AG04449 (cell line): ENCODE measurements around the gene EIF4G3.

ENCODE experiments used
- CTCF ChIA-PET: fragments of 350-600 bp; formaldehyde crosslinking; extraction: SDS; loops from one replicate; lab custom pipeline; 2021; ENCODE audit warnings: antibody characterized with exemption; lab: Yijun Ruan, JAX
- POLR2A ChIA-PET: fragments of 400-600, 350-600 bp; formaldehyde crosslinking; extraction: SDS; loops from one replicate; lab custom pipeline; 2020; ENCODE audit warnings: antibody characterized with exemption, inconsistent platforms; lab: Yijun Ruan, JAX
- DNase-seq: peaks from one replicate; pipeline ENCODE4 v3.0.0-alpha.2; 2010; ENCODE audit warnings: low read depth, low spot score
- H3K4me3 ChIP-seq: 2 replicates; pipeline ENCODE4 v1.5.1; 2011; ENCODE audit warnings: low read depth, mild to moderate bottlenecking, control low read depth, low read length
- TF ChIP-seq, protein P1 (sequence below): IDR thresholded peaks from one replicate; pipeline ENCODE4 v1.5.1; 2011; ENCODE audit warnings: mild to moderate bottlenecking, moderate library complexity, low read length, control low read depth, inconsistent platforms; ENCODE audit not compliant: insufficient read depth; ENCODE audit errors: missing control alignments

Gene EIF4G3

DNA sequence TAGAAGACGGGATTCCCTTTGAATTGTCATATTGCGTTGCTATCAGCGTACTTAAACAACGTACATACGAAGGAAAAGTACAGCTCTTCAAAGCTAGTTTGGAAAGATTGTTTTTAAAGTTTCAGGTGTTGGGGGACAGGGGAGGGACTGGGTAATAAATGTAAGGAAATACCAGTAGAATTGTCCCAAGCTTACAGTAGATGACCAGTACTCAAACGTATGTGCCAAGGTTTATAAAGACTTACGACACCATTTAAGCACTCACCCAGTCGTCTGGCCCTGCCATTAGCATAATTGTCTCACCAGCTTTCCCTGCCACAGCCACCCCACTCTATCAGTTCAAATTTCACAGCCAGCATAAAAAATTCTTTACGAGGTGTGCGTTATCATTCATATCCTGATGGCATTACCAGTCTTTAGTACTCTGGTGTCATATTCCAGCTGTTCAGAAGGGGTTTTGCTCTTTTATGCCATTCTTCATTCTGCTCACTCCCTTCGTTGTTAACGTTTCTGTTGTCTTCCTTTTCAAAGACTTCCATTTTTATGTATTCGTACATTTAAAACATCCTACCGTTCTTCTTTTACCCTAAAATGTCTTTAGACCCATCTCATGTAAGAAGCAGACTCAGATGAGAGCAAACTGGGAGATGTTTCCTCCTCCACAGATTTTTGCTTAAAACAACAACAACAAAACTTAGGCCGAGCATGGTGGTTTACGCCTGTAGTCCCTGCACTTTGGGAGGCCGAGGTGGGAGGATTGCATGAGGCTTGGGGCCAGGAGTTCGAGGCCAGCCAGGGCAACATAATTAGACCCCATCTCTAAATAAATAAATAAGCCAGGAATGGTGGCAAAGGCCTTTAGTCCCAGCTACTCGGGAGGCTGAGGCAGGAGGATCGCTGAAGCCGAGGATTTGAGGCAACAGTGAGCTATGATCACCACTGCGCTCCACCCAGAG lies 388.6 kb downstream of the EIF4G3 start:
- POLR2A ChIA-PET, result interaction anchor here (0.7 to 1.8 kb wide), 4 partner anchors 49 to 259 kb away, joined by 3 to 17 read pairs (median 4); partner anchors contain the start of gene SH2D5
- DNase-seq, result peak; percentile 37
- TF ChIP-seq, protein P1, sequence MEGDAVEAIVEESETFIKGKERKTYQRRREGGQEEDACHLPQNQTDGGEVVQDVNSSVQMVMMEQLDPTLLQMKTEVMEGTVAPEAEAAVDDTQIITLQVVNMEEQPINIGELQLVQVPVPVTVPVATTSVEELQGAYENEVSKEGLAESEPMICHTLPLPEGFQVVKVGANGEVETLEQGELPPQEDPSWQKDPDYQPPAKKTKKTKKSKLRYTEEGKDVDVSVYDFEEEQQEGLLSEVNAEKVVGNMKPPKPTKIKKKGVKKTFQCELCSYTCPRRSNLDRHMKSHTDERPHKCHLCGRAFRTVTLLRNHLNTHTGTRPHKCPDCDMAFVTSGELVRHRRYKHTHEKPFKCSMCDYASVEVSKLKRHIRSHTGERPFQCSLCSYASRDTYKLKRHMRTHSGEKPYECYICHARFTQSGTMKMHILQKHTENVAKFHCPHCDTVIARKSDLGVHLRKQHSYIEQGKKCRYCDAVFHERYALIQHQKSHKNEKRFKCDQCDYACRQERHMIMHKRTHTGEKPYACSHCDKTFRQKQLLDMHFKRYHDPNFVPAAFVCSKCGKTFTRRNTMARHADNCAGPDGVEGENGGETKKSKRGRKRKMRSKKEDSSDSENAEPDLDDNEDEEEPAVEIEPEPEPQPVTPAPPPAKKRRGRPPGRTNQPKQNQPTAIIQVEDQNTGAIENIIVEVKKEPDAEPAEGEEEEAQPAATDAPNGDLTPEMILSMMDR, result no peak
- peak overlapping the region; percentile 78 for H3K4me3 ChIP-seq
- CTCF ChIA-PET, result interaction anchor here (1.3 to 2.8 kb wide), 2 partner anchors 91 to 407 kb away, joined by 5 to 16 read pairs; no protein-coding TSS in a partner anchor

DNA sequence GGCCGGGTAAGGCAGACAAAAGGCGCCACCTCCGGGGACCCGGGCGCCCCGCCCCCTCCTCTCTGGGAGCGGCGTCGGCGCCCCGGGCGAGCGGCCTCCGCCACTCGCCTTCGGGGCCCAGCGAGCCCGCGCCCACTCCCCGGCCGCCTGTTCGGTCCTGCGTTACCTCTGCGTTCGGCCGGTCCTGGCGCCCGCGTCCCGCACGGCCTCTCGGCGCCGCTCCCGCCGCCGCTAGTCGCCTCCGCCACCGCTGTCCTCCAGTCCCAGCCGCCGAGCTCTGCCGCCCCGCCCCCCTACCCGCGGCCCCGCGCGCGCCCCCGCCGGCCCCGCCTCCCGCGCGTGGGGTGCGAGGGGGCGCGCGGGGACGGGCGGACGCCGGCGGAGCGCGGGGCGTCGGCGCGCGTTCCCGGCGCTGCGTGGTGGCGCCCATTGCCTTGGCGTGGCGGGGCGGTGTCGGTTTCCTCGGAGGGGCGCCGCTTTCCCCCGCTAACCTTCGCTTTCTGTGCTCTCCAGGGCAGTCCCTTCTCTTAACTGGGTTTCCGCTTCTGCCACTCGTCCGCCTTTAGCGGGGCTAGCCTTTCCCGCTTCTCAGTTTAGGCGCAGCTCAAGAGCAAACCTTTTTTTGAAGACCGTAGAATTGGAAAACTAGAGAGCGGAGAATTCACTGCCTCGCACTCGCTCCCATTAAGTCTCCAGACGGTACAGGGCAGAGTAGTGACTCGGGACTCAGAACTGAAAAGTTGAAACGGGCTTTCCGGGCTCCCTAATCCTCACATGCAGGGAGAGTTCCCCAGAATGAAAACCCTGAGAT lies 389.5 kb downstream of the EIF4G3 start, which contains the start of gene HP1BP3:
Gene HP1BP3 (minus strand): TSS at position 279 of the 811 bp plus-strand sequence. CDS start 6,867 bp downstream, outside the sequence.
- DNase-seq, result no peak
- TF ChIP-seq, protein P1, result no peak
- CTCF ChIA-PET, result interaction anchor here (0.8 to 2.8 kb wide), 10 partner anchors 9 to 444 kb away, joined by 3 to 16 read pairs (median 4); no protein-coding TSS in a partner anchor
- peak within 1 kb of the TSS; percentile 96 for H3K4me3 ChIP-seq
- POLR2A ChIA-PET, result interaction anchor here (0.9 to 1.8 kb wide), 8 partner anchors 14 to 408 kb away, joined by 3 to 17 read pairs (median 4); partner anchors contain the start of gene SH2D5

DNA sequence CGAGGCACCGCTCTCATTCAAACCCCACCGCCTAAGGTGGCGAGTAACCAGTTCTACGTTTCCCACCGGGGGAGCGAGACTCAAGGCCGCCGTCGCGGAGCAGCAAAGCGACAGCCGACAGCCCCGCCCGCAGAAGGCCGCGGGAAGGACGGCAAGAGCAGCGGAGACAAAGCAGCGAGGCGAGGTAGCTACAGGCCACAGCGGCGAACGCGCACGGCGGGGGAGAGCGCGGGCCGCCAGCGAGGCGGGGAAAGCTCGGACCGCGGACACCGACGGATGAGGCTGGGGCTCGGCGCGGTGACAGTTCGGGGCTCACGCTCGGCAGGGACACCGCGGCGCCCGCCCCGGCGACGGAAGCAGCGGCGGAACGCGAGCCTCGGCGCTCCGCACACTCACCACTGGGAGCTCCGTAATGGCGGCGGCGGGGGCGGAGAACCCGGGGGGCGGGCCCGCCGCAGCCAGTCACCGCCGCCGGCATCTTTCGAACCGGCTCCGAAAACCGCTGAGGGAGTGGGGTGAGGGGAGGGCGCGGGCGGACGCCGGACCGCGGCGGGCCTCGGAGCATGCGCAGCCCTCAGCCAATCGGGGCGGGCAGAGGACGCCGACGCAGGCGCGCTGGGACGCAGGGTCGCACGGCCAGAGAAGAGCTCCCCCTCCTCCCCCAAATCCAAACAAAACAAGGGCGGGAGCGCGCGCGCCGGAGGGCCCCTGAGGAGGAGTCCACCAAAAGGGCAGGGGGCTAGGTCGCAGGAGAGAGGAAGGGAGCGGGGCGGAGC lies 390.3 kb downstream of the EIF4G3 start:
- H3K4me3 ChIP-seq, result peak overlapping the region; percentile 96
- POLR2A ChIA-PET, result interaction anchor here (0.9 to 1.8 kb wide), 7 partner anchors 15 to 409 kb away, joined by 3 to 17 read pairs (median 4); partner anchors contain the start of gene SH2D5
- TF ChIP-seq, protein P1, result no peak

DNA sequence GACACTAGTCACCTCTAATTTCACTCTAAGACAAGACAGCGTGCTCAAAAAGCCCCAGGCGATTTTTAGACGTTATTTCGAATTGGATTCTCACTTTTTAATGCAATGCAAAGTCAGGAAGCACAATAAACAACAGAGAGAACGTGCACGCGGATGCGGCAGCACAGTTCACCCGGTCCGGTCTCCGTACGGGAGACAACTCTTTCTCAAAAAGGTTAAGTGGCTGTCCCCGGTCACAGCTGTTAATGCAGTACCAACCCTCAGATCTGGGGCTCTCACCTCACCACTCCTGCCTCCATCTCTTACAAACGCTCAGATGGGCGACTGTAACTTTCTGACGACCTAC lies 390.8 kb downstream of the EIF4G3 start:
- H3K4me3 ChIP-seq, result peak overlapping the region; percentile 96
- ChIA-PET POLR2A (interaction anchor here (0.9 to 1.5 kb wide), 3 partner anchors 48 to 258 kb away, joined by 3 to 4 read pairs (median 3); partner anchors contain the start of gene SH2D5), CTCF (interaction anchor here (0.7 to 1.6 kb wide), 7 partner anchors 34 to 410 kb away, joined by 3 to 5 read pairs (median 3); no protein-coding TSS in a partner anchor)
- no peak for DNase-seq
- TF ChIP-seq, protein P1, result no peak

More for the DNA sequence above, 390.3 kb downstream of the EIF4G3 start:
- peak; percentile 23 for DNase-seq
- CTCF ChIA-PET, result interaction anchor here (0.7 to 2.8 kb wide), 11 partner anchors 10 to 445 kb away, joined by 3 to 16 read pairs (median 3); no protein-coding TSS in a partner anchor

DNA sequence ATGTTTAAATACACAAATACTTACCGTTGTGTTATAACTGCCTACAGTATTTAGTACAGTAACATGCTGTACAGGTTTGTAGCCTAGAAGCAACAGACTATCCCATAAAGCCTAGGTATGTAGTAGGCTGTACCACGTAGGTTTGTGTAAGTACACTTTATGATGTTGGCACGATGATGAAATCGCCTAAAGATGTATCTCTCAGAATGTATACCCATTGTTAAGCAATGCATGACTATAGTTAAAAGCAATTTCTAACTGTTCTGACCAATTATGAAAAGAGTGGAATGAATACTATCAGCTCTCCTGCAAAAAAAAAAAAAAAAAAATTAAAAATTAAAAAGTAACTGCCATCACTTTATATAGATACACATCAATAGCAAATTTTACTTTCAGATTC lies 401.0 kb downstream of the EIF4G3 start:
- ChIA-PET CTCF (interaction anchor here (1.2 kb wide), 1 partner anchor 9 kb away, joined by 3 read pairs; no protein-coding TSS in a partner anchor), POLR2A (no interaction called here)
- no peak for DNase-seq
- TF ChIP-seq, protein P1, result no peak
- no peak overlapping the region for H3K4me3 ChIP-seq
